Stimulated activated CD4-positive, alpha-beta T cell treated with anti-CD3 and anti-CD28 coated beads, Interleukin-15, amount 100 ng/mL, for 48 hours (primary cell): ENCODE measurements around the gene NGFR.

Source experiments
- DNase-seq, 2 donors: peaks; one replicate each; pipeline ENCODE4 v3.0.0-alpha.2; 2020; ENCODE audit warnings: low read depth in 2 of 2

NGFR gene

DNA sequence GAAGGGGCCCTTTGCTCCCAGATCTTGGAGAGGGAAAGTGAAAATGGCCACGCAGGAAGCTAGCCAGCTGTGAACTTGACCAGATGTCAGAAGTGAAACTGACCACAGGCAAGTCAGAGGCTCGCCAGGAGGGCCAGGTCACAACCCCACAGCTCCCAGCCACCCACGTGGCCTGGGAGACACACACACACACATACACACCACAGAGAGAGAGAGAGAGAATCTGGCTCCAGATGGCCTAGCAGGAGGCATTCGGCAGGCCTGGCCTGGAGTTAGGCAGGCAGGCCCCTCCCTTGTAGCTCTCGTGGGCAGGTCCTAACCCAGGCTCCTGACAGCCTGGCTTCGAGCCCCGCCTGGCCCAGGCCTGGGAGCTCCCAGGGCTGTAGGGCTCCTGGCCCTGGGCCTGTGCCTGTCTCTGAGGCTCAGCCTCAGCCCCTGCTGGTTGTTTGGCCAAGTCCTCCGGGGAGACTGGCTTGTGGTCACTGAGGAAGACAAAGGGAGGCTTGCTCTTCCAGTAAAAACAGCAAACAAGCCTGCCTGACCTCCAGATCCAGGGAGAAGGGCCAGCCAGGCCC lies 20.2 kb downstream of the NGFR start:
- no peak for DNase-seq

- DNase-seq, result no peak
Observed at GRCh38 chr17:49516180-49516579, 21.1 kb downstream of the NGFR start.

DNA sequence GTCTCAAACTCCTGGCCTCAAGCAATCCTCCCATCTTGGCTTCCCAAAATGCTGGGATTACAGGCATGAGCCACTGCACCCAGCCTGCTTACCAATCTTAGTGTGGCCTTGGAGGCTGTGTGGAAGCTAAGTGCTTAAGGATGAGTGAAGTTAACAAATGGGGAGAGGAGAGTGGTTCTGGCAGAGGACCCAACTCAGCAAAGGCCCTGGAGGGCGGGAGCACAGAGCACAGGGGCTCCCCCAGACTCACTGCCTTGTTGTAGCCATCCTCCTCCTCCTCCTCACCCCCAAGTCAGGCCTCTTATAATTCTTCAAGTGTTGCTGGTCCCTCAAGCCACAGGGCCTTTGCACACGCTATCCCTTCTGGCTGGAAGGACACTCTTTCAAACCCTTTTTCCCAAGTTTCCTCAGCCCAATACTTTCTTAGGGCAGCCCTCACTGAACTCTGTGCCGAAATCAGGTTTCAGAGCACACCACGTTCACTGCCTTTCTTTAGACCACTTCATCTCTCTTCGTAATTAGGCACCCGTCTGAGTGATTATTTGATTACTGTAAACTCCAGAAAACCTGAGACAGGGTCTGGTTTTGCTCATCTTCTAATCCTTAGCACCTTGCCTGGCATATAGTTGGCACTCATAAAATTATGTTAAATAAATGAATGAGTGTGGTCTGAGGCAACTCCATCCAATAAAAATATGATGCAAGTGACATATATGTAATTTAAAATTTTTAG lies 23.4 kb downstream of the NGFR start:
- DNase-seq, result no peak

- no peak for DNase-seq
Observed at GRCh38 chr17:49519781-49520180, 24.7 kb downstream of the NGFR start.

- no peak for DNase-seq
Observed at GRCh38 chr17:49520386-49521087, 25.4 kb downstream of the NGFR start.

- DNase-seq, result no peak
Observed at GRCh38 chr17:49521088-49521450, 26.0 kb downstream of the NGFR start.

DNA sequence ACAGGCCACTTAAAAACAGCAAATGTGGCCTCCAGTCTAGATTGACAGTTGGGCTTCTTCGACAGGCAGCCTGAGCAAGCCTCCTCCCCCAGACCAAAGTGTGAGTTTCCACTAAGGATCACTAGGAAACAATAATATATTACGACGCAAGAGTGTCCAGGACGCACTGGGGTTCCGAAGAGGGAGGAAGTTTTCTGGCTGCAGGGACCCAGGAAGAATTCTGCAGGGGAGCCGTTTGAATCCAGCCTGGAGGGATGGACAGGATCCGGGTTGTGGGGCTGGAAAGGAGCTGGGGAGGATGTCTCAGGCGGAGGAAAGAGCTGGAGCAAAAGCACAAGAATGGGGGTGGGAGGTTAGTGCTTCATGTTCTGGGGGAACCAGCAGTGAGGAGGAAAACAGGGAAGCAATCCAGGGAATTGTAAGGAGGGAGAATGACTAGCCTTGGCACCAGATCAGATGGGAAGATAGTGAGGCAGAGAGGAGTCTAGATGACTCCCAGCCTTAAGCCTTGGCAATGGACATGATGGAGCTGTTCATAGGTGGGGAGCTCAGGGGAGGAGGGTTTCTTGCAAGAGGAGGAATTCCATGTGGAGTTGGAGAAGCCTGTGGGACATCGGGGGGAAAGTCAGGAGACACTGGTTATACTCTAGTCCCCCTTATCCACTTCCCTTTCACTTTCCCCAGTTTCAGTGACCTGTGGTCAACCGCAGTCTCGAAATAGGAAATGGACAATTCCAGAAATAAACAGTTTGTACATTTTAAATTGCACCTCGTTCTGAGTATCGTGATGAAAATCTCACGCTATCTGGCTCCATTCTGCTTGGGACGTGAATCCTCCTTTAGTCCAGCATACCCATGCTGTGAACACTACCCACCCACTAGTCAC lies 26.6 kb downstream of the NGFR start:
- no peak for DNase-seq

DNA sequence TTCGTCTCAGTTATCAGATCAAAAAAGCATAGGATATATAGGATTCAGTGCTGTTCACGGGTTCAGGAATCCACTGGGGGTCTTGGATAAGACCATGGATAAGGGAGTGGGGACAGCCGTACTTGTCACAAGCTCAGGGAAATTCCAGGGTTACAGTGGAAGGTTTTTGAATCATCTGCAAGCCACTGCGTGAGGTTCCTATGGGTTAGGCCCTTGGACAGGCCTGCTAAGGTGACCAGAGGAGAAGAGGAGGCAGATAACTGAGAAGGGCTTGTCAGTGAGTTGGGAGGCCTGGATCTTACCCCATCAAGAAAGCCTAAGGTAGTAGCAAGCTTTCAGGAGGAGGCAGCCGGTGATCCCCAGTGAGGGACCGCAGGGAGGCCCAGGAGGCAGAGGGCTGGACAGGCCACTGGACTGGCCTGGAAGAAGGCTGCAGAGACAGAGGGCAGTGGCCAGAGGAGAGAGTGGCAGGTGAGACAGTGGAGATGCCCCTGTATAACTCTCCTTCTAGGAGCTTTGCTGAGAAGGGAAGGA lies 27.3 kb downstream of the NGFR start:
- DNase-seq, result no peak

DNA sequence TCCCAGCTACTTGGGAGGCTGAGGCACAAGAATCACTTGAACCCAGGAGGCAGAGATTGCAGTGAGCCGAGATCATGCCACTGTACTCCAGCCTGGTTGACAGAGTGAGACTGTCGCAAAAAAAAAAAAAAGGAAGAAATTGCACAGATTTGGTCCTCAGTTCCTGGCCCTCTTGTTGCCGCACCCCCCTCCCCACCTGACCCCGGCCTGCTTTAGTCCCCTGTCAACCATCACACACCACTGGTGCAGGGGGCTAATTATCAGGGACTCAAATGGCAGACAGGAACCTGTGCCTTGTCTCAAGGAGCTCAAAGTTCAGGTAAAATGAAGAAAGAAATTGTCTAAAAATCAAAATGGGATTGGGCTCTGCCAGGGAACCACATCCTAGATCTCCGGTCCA lies 28.1 kb downstream of the NGFR start:
- DNase-seq, result no peak

DNA sequence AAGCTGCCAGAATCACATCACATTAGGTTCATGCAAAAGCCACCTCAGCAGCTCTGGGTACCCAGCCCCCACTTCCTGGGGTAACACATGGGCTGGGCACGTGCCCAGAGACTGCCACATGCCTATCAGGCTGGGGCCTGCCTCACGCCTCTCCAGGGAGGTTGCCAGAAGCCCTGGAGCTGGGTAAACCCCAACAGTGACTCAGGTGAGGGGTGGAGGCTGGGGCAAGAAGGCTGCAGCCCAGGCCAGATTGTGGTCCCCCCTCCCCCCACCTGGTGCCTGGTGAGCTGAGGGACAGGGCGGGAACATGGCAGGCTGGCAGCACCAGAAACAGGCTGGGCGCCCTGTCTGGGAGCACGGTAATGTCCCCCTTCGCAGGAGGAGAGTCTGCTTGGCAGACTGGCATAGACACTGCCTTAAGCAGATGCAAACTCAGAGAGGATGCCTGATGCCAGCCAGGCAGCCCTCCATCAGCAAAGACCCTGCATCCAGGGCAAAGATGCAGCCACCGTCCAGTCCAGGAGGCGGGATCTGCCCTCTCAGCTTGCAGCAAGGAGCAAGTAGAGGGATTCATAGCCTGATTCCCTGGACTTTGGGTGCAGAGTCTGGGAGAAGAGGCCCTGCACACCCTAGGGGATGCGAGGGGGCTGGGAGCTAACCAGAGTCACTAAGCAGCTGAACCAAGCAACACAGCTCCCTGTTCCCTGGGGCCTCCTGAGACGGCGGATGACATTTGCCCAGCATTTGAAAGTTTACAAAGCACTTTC lies 28.8 kb downstream of the NGFR start:
- DNase-seq, result peak in 1 of 2 donors; percentile 32

DNA sequence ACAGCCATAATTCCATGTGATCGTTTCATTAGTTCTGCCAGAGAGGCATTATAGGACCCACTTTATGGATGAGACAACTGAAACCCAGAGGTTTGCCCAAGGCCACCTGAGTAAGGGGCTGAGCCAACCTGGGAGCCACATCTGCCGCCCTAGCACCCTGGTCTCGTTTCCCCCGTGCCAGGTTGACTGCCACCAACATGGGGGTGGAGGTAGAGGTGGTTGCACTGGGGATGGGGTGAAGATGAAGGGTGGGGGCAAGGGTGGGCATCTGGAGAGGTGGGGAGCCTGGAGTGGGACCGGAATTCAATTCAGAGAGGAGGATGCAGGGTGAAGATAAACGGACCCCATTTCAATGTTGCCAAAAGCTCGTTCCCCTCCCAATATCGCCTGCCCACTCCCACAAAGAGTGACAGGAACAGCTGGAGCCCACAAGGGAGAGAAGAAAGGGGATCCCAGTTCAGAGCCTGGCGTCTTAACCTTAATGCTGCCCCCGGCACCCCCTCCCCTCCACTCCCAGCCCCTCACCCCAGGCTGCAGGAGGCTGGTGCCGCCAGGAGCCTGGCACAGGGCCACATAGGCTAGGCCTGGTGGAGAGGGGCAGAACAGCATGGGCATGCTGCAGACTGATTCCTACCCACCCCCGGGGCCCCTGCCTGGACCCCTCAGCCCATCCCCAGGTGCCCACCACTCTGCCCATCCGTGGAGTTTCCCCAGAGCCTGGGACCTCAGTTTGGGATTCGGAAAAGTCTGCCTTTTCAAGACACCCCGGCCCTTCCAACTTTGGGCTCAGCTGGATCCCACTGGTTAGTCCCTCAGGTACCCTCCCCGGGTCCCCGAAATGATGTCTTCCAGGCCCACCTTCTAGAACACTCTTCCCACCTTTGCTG lies 29.6 kb downstream of the NGFR start:
- no peak for DNase-seq

- DNase-seq, result no peak
Observed at GRCh38 chr17:49525831-49526741, 31.0 kb downstream of the NGFR start.

- DNase-seq, result no peak
Observed at GRCh38 chr17:49527927-49528651, 33.0 kb downstream of the NGFR start.

GRCh38 chr17:49528966-49529365 lies 33.9 kb downstream of the NGFR start:
- no peak for DNase-seq

DNA sequence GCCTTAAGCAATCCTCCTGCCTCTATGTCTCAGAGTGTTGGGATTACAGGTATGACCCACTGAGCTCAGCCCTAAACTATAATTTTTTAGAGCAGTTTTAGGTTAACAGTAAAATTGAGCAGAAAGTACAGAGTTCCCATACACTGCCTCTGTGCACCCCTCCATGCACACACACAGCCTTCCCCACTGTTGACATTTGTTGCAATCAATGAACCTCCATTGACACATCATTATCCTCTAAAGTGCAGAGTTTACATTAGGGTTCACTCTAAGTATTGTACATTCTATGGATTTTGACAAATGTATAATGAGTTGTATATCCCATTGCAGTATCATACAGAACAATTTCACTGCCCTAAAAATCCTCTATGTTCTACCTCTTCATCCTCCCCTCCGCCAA lies 35.0 kb downstream of the NGFR start:
- no peak for DNase-seq

DNA sequence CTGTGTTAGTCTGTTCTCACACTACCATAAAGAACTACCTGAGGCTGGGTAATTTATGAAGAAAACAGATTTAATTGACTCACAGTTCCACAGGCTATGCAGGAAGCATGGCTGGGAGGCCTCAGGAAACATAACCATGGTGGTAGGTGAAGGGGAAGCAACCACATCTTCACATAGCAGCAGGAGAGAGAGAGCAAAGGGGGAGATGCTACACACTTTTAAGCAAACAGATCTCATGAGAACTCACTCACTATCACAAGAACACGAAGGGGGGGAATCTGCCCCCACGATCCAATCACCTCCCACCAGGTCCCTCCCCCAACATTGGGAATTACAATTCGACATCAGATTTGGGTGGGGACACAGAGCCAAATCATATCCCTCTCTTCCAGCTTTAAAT lies 48.8 kb downstream of the NGFR start:
- DNase-seq, result no peak

DNA sequence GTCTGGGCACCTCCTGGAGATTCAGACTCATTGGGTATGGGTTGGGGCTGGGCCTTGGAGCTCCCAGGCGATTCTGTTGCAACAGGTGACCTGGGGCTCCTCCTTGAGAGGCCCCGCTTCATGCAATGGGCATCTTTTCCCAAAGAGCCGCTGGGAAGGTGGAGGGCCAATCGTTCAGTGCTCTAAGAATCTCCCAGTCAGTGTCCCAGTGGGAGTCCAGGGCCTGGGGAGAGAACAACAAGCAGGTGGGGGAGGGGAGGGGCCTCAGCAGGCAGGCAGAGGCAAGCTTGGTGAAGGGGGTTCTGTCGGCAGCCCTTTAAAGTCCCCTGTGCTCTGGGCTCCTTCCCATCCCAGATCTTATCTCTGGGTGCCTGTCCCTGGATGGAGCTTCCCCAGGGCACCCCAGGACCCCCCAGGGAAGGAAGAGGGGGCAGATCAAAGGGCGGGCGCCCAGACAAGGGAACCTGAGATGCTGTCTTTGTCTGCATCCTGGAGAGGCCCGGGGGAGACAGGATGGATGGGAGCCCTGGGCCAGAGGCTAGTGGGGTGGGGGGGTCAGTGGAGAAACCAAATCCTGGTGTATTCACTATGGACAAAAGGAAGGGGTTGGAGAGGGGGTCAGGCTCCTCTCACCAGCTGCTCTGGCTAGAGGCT lies 50.0 kb downstream of the NGFR start:
- DNase-seq, result no peak
